HFF-Myc (cell line): ENCODE measurements around the gene PAK4.
"Not testable (repeated sequence)": the region's sequence is repeated elsewhere in the genome, so short reads cannot be mapped to it uniquely, and the experiment has no call there.

ENCODE experiments used
- DNase-seq: peaks from one replicate; pipeline ENCODE4 v3.0.0-alpha.2; 2011; ENCODE audit warnings: low read depth; ENCODE audit errors: extremely low read depth
- H3K4me3 ChIP-seq: replicated peaks from 2 replicates; pipeline ENCODE4 v1.5.1; 2011; ENCODE audit warnings: low read depth, mild to moderate bottlenecking, control low read depth, low read length
- TF ChIP-seq, protein P1 (sequence below): IDR thresholded peaks from 2 replicates; pipeline ENCODE4 v1.5.1; 2012; ENCODE audit warnings: mild to moderate bottlenecking, low read depth, low read length, control low read depth; ENCODE audit errors: missing control alignments

Gene PAK4

DNA sequence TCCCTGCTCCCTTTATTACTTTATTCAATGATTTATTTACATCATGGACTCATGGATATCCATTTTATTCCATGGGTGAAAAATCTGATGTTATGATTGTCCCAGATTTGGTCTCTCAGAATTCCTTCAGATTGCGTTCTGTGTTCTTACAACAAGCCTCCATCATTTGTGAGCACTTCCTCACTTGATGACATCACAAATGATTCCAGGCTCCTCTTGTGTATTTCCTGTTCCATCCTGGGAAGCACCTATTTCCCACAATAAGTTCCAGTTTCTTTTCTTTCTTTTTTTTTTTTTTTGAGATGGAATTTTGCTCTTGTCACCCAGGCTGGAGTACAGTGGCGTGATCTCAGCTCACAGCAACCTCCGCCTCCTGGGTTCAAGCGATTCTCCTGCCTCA is 34.7 kb upstream of the PAK4 start:
- H3K4me3 ChIP-seq = no peak overlapping the region
- no peak for DNase-seq
- TF ChIP-seq, protein P1, sequence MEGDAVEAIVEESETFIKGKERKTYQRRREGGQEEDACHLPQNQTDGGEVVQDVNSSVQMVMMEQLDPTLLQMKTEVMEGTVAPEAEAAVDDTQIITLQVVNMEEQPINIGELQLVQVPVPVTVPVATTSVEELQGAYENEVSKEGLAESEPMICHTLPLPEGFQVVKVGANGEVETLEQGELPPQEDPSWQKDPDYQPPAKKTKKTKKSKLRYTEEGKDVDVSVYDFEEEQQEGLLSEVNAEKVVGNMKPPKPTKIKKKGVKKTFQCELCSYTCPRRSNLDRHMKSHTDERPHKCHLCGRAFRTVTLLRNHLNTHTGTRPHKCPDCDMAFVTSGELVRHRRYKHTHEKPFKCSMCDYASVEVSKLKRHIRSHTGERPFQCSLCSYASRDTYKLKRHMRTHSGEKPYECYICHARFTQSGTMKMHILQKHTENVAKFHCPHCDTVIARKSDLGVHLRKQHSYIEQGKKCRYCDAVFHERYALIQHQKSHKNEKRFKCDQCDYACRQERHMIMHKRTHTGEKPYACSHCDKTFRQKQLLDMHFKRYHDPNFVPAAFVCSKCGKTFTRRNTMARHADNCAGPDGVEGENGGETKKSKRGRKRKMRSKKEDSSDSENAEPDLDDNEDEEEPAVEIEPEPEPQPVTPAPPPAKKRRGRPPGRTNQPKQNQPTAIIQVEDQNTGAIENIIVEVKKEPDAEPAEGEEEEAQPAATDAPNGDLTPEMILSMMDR = no peak

DNA sequence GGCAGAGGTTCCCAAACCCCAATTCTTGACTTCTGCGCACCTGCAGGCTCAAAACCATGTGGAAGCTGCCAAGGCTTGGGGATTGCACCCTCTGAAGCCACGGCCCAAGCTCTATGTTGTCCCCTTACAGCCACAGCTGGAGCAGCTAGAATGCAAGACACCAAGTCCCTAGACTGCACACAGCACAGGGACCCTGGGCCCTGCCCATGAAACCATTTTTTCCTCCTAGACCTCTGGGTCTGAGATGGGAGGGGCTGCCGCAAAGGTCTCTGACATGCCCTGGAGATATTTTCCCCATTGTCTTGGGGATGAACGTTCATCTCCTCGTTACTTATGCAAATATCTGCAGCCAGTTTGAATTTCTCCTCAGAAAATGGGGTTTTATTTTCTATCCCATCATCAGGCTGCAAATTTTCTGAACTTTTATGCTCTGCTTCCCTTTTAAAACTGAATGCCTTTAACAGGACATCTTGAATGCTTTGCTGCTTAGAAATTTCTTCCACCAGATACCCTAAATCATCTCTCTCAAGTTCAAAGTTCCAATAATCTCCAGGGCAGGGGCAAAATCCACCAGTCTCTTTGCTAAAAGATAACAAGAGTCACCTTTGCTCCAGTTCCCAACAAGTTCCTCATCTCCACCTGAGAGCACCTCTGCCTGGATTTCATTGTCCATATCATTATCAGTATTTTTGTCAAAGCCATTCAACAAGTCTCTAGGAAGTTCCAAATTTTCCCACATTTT is 29.6 kb upstream of the PAK4 start:
- not testable (repeated sequence) for H3K4me3 ChIP-seq, DNase-seq

DNA sequence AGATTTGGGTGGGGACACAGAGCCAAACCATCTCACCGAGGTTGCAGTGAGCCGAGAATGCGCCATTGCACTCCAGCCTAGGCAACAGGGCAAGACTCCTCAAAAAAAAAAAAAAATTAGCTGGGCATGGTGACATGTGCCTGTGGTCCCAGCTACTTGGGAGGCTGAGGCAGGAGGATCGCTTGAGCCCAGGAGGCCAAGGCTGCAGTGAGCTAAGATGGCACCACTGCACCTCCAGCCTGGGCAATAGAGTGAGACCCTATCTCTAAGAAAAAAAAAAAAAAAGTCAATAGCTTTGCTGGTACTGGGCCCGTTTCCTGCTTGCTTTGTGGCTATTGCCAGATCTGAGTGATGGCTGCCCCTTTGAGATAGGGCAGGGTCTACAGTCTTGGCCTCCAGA is 28.3 kb upstream of the PAK4 start:
- DNase-seq = no peak
- no peak overlapping the region for H3K4me3 ChIP-seq
- TF ChIP-seq, protein P1 = no peak

DNA sequence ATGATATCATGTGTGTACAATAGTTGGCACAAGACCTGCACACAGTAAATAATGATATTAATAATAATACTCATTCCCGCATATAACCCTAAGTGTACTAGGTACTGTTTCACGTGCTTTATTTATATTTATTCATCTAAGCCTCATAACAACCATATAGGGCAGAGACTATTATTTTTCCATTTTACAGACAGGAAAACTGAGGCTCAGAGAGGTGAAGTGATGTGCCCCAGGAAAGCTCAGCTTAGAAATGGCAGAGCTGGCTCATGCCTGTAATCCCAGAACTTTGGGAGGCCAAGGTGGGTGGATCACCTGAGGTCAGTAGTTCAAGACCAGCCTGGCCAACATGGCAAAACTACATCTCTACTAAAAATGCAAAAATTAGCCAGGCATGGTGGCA is 27.9 kb upstream of the PAK4 start:
- TF ChIP-seq, protein P1 = no peak
- no peak overlapping the region for H3K4me3 ChIP-seq
- DNase-seq = no peak

DNA sequence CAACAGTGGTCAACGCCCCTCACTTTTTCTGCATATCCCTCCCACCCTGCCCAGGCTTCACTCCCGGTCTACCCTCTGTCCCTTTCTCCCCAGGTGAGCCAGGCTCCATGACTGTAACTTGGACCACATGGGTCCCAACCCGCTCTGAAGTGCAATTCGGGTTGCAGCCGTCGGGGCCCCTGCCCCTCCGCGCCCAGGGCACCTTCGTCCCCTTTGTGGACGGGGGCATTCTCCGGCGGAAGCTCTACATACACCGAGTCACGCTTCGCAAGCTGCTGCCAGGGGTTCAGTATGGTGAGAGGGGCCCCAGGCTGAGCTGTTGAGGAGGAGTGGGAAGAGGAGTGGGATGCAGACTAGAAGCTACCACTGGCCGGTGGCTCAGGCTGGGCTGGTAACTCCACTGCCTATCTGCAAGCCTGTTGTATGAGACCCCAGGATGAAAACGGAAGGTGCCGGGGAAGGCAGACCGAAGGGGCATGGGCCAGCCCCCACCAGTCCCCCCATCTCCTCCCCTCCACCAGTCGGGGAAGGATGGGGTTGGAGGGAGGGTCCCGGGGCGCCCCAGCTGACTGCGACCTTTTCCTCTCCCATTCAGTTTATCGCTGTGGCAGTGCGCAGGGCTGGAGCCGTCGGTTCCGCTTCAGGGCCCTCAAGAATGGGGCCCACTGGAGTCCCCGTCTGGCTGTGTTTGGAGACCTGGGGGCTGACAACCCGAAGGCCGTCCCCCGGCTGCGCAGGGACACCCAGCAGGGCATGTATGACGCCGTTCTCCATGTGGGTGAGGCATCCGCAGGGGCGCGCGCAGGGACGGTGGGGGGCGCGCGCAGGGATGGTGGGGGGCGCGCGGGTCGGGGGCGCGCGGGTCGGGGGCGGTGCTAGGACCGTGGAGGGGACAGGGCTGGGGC is 27.0 kb upstream of the PAK4 start:
- no peak for DNase-seq
- TF ChIP-seq, protein P1 = no peak
- H3K4me3 ChIP-seq = no peak overlapping the region

DNA sequence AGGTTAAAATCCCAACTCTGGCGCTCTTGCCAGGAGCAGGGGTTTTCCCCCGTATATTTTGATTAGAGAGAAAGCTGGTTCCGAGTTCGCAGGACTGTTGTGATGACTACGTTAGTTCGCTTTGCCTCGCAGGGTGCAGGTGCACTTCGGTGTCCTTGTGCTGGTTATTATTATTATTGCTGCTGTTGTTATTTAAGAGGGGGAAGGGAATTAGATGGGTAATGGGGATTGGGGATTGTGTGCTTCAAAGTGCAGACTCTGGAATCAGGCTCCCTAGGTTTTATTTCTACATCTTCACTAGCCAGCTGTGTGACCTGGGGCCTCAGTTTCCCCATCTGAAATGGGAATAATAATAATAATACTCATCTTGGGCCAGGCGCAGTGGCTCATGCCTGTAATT is 26.2 kb upstream of the PAK4 start:
- TF ChIP-seq, protein P1 = no peak

DNA sequence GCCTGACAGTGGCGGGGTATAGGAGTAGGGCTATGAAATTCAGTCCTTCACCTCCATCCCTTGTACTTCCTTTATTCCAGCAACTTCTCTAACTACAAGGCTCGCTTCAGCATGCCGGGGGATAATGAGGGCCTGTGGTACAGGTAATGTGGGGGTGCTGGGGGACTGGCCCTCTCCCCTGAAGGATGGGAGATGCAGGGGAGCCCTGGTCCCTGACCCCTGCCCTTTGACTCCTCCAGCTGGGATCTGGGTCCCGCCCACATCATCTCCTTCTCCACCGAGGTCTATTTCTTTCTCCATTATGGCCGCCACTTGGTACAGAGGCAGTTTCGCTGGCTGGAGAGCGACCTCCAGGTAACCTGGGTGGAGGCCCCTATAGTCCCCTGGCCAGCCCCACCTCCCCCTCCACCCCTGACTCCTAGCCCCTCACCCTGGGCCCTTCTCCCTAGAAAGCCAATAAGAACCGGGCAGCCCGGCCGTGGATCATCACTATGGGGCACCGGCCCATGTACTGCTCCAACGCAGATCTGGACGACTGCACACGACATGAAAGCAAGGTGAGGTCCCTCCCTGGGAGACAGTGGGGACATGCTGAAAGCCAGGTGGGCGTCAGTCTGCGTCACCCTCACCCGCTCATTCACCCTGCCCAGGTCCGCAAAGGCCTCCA is 25.0 kb upstream of the PAK4 start:
- DNase-seq = no peak
- TF ChIP-seq, protein P1 = no peak
- H3K4me3 ChIP-seq = no peak overlapping the region

More for the DNA sequence above, 26.2 kb upstream of the PAK4 start:
- no peak for DNase-seq
- H3K4me3 ChIP-seq = no peak overlapping the region
